SK-N-SH (cell line): ENCODE results near the gene NCAM2. TPM values are rescaled to one million over a fixed set of nuclear protein-coding genes. Genes with fewer than 3 reads are reported as not detected.

Source experiments
- CTCF ChIA-PET: fragments of 300-600, 350-600 bp; formaldehyde crosslinking; extraction: SDS; loops from one replicate; lab custom pipeline; 2021; lab: Yijun Ruan, JAX
- POLR2A ChIA-PET: fragments of 350-600 bp; sonication (Branson Sonifier 250); formaldehyde crosslinking; extraction: SDS; loops from one replicate; lab custom pipeline; 2020; ENCODE audit warnings: antibody characterized with exemption, inconsistent platforms; lab: Yijun Ruan, JAX
- DNase-seq: peaks from one replicate; pipeline ENCODE4 v3.0.0; 2012
- H2AFZ ChIP-seq: fragments of 200-600 bp; sonication (generic); 2 replicates; pipeline ENCODE4 v1.8.1; 2016; ENCODE audit warnings: antibody characterized with exemption, mild to moderate bottlenecking, low read depth
- H3F3A ChIP-seq: fragments of 200-600 bp; sonication (generic); replicated peaks from 2 replicates; pipeline ENCODE3; 2016; ENCODE audit warnings: antibody characterized with exemption, mild to moderate bottlenecking; ENCODE audit not compliant: insufficient read depth
- H3K27ac ChIP-seq, 2 experiments: fragments of 200-500 bp in 1 of 2; fragments of 200-600 bp in 1 of 2; sonication (Bioruptor generic) in 1 of 2; sonication (generic), shearing (Covaris generic) in 1 of 2; 2 replicates each; pipeline versions ENCODE4 v1.5.1 to v1.6.1; 2014 to 2016; ENCODE audit warnings: low read depth in 2 of 2, inconsistent platforms in 1 of 2, low read length in 1 of 2, mild to moderate bottlenecking in 1 of 2, mixed read lengths in 1 of 2
- H3K27me3 ChIP-seq: fragments of 200-600 bp; sonication (generic), shearing (Covaris generic); 2 replicates; pipeline ENCODE4 v1.6.1; 2016; ENCODE audit warnings: mixed run types; ENCODE audit not compliant: insufficient read depth
- H3K36me3 ChIP-seq, 2 experiments: fragments of 200-500 bp in 1 of 2; fragments of 200-600 bp in 1 of 2; sonication (Bioruptor generic) in 1 of 2; sonication (generic) in 1 of 2; replicated peaks in 1 of 2; 2 replicates each; pipeline versions ENCODE3 to v1.5.1; 2014 to 2016; ENCODE audit warnings: low read length in 1 of 2, mild to moderate bottlenecking in 1 of 2; ENCODE audit not compliant: insufficient read depth in 2 of 2, control insufficient read depth in 1 of 2
- H3K4me1 ChIP-seq, 2 experiments: fragments of 200-500 bp in 1 of 2; fragments of 200-600 bp in 1 of 2; sonication (Bioruptor generic) in 1 of 2; sonication (generic), shearing (Covaris generic) in 1 of 2; 2 replicates each; pipeline versions ENCODE4 v1.5.1 to v1.6.1; 2014 to 2016; ENCODE audit warnings: low read depth in 1 of 2, low read length in 1 of 2, mixed run types in 1 of 2; ENCODE audit not compliant: insufficient read depth in 2 of 2, control insufficient read depth in 1 of 2
- H3K4me2 ChIP-seq: fragments of 200-600 bp; sonication (generic), shearing (Covaris generic); 2 replicates; pipeline ENCODE4 v1.6.1; 2017; ENCODE audit warnings: mixed run types
- H3K4me3 ChIP-seq, 2 experiments: fragments of 200-500 bp in 1 of 2; fragments of 200-600 bp in 1 of 2; sonication (Bioruptor generic) in 1 of 2; sonication (generic), shearing (Covaris generic) in 1 of 2; 2 replicates each; pipeline versions ENCODE4 v1.5.1 to v1.8.1; 2014 to 2016; ENCODE audit warnings: low read depth in 2 of 2, inconsistent platforms in 1 of 2, low read length in 1 of 2, mild to moderate bottlenecking in 1 of 2, mixed read lengths in 1 of 2, moderate library complexity in 1 of 2
- H3K79me2 ChIP-seq: fragments of 200-600 bp; sonication (generic); 2 replicates; pipeline ENCODE4 v1.8.1; 2017; ENCODE audit warnings: mild to moderate bottlenecking; ENCODE audit not compliant: insufficient read depth
- H3K9ac ChIP-seq: fragments of 200-600 bp; sonication (generic); 2 replicates; pipeline ENCODE4 v1.6.1; 2017; ENCODE audit warnings: mixed run types
- H3K9me2 ChIP-seq: fragments of 200-600 bp; sonication (generic); 2 replicates; pipeline ENCODE4 v1.6.1; 2017; ENCODE audit warnings: mixed run types
- H3K9me3 ChIP-seq: fragments of 200-600 bp; sonication (generic); 2 replicates; pipeline ENCODE4 v1.6.1; 2017; ENCODE audit warnings: mixed run types, mild to moderate bottlenecking, moderate library complexity
- H4K20me1 ChIP-seq: fragments of 200-600 bp; sonication (generic); 2 replicates; pipeline ENCODE4 v1.6.1; 2017; ENCODE audit warnings: mild to moderate bottlenecking, mixed run types; ENCODE audit not compliant: insufficient read depth
- CHD2 ChIP-seq: fragments of 150-350 bp; IDR thresholded peaks from 2 replicates; pipeline ENCODE4 v1.6.1; 2018; ENCODE audit warnings: low read length; ENCODE audit not compliant: partially characterized antibody
- CTCF ChIP-seq: fragments of 200-600 bp; sonication (generic); IDR thresholded peaks from 2 replicates; pipeline ENCODE4 v1.6.1; 2017; ENCODE audit warnings: antibody characterized with exemption, mild to moderate bottlenecking, moderate library complexity
- ELF1 ChIP-seq: IDR thresholded peaks from 2 replicates; pipeline ENCODE4 v1.4.0; 2012
- FOSL2 ChIP-seq: IDR thresholded peaks from 2 replicates; pipeline ENCODE4 v1.4.0; 2012; ENCODE audit warnings: low read depth, mild to moderate bottlenecking, moderate library complexity, borderline replicate concordance
- FOXJ3 ChIP-seq: sonication (generic); formaldehyde crosslinking; IDR thresholded peaks from 2 replicates; pipeline ENCODE4 v1.5.1; 2020; ENCODE audit warnings: mild to moderate bottlenecking, missing genetic modification reagents
- FOXM1 ChIP-seq: IDR thresholded peaks from 2 replicates; pipeline ENCODE4 v1.4.0; 2012; ENCODE audit warnings: low read depth, mild to moderate bottlenecking
- GATA2 ChIP-seq: sonication (generic); formaldehyde crosslinking; IDR thresholded peaks from 2 replicates; pipeline ENCODE4 v1.5.0; 2020; ENCODE audit warnings: mild to moderate bottlenecking, missing genetic modification reagents
- MAX ChIP-seq: IDR thresholded peaks from 2 replicates; pipeline ENCODE4 v1.4.0; 2012; ENCODE audit warnings: low read depth
- MEF2A ChIP-seq: IDR thresholded peaks from 2 replicates; pipeline ENCODE4 v1.4.0; 2012; ENCODE audit warnings: low read depth, borderline replicate concordance
- PBX3 ChIP-seq: IDR thresholded peaks from 2 replicates; pipeline ENCODE4; 2012
- POLR2AphosphoS5 ChIP-seq: IDR thresholded peaks from 2 replicates; pipeline ENCODE4 v1.6.1; 2012; ENCODE audit warnings: low read depth, low read length
- RCOR1 ChIP-seq: fragments of 150-350 bp; IDR thresholded peaks from 2 replicates; pipeline ENCODE4 v1.6.1; 2017; ENCODE audit warnings: antibody characterized with exemption, low read length
- SIN3A ChIP-seq: IDR thresholded peaks from 2 replicates; pipeline ENCODE4 v1.6.1; 2012; ENCODE audit warnings: low read depth, mild to moderate bottlenecking, low read length, moderate library complexity, borderline replicate concordance
- USF2 ChIP-seq: fragments of 150-350 bp; IDR thresholded peaks from 2 replicates; pipeline ENCODE4 v1.6.1; 2017; ENCODE audit warnings: antibody characterized with exemption, low read length, low read depth, borderline replicate concordance
- YY1 ChIP-seq: IDR thresholded peaks from 2 replicates; pipeline ENCODE4 v1.4.0; 2012; ENCODE audit warnings: low read depth, mild to moderate bottlenecking
- WGBS: methylation state at CpG from one replicate; pipeline ENCODE4 v1.1.6; 2017; ENCODE audit warnings: low lambda C conversion rate; 5-methylcytosine and 5-hydroxymethylcytosine counted together
- polyA plus RNA-seq, 3 experiments: library from polyadenylated mRNA; depleted of rRNA; stranded (reverse); fragments of >200 nt; gene quantifications; 2 replicates each; pipeline ENCODE4 v1.2.3, GENCODE V29; 2012

Gene NCAM2
- polyA plus RNA-seq, 1 of the 3 experiments (the other 2 are of a cell fraction), result 2.1 TPM

- Histone ChIP-seq H3K36me3 (no peaks in the 10 kb centered on the region), H3K79me2 (no peaks in the 10 kb centered on the region), H3K27me3 (no peaks in the 10 kb centered on the region), H3K9ac (no peak overlapping the region), H3K9me3 (no peaks in the 10 kb centered on the region), H4K20me1 (no peaks in the 10 kb centered on the region), H3K4me3 (no peak overlapping the region), H3F3A (no peaks in the 10 kb centered on the region), H2AFZ (no peak overlapping the region), H3K27ac (no peak overlapping the region), H3K4me2 (no peak overlapping the region), H3K4me1 (no peaks in the 10 kb centered on the region; a peak in 1 of 4 replicates), H3K9me2 (no peaks in the 10 kb centered on the region)
- 76% methylated on average over 2 of the region's 2 CpGs for WGBS
- TF ChIP-seq FOSL2 (no peak), RCOR1 (no peak), MAX (no peak), SIN3A (no peak), POLR2AphosphoS5 (no peak), PBX3 (no peak), USF2 (no peak), CTCF (no peak), FOXJ3 (CRISPR knock-in tag) (no peak), ELF1 (no peak), GATA2 (no peak), YY1 (no peak), FOXM1 (no peak), MEF2A (no peak)
- DNase-seq, result no peak
- ChIA-PET POLR2A (no interaction called here), CTCF (no interaction called here)
These were observed 35.8 kb downstream of the NCAM2 start for GRCh38 chr21:21034036-21034435.

GRCh38 chr21:21039624-21040170, 41.5 kb downstream of the NCAM2 start:
- no peaks in the 10 kb centered on the region for H3K9me2 ChIP-seq
- WGBS, result 61% methylated on average over 6 of the region's 6 CpGs
- no peak overlapping the region for H2AFZ ChIP-seq
- POLR2A ChIA-PET, result no interaction called here
- H3K4me1 ChIP-seq, result no peaks in the 10 kb centered on the region; a peak in 1 of 4 replicates
- no peaks in the 10 kb centered on the region for H3K9me3 ChIP-seq
- no peaks in the 10 kb centered on the region for H3K36me3 ChIP-seq
- no peak overlapping the region for H3K4me2 ChIP-seq
- no peak overlapping the region for H3K4me3 ChIP-seq
- H3K27me3 ChIP-seq, result no peaks in the 10 kb centered on the region
- TF ChIP-seq RCOR1, result no peak
- TF ChIP-seq CHD2, result no peak
- no peaks in the 10 kb centered on the region for H4K20me1 ChIP-seq
- H3F3A ChIP-seq, result no peaks in the 10 kb centered on the region
- no peaks in the 10 kb centered on the region for H3K79me2 ChIP-seq
- no peak overlapping the region for H3K27ac ChIP-seq
- DNase-seq, result no peak
- no peak overlapping the region for H3K9ac ChIP-seq
- CTCF ChIA-PET, result no interaction called here
